ENCODE data around the gene CD2. TPM values are rescaled to one million over a fixed set of nuclear protein-coding genes. Genes with fewer than 3 reads are reported as not detected.
A peak's percentile ranks its signal among the peaks of the same experiment; 100 is the strongest.

Gene CD2, protein sequence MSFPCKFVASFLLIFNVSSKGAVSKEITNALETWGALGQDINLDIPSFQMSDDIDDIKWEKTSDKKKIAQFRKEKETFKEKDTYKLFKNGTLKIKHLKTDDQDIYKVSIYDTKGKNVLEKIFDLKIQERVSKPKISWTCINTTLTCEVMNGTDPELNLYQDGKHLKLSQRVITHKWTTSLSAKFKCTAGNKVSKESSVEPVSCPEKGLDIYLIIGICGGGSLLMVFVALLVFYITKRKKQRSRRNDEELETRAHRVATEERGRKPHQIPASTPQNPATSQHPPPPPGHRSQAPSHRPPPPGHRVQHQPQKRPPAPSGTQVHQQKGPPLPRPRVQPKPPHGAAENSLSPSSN
- 1 to 10 TPM in 1 of 2 donors, not detected in 1; 2.1 TPM for total RNA-seq

- TF ChIP-seq, protein P1, sequence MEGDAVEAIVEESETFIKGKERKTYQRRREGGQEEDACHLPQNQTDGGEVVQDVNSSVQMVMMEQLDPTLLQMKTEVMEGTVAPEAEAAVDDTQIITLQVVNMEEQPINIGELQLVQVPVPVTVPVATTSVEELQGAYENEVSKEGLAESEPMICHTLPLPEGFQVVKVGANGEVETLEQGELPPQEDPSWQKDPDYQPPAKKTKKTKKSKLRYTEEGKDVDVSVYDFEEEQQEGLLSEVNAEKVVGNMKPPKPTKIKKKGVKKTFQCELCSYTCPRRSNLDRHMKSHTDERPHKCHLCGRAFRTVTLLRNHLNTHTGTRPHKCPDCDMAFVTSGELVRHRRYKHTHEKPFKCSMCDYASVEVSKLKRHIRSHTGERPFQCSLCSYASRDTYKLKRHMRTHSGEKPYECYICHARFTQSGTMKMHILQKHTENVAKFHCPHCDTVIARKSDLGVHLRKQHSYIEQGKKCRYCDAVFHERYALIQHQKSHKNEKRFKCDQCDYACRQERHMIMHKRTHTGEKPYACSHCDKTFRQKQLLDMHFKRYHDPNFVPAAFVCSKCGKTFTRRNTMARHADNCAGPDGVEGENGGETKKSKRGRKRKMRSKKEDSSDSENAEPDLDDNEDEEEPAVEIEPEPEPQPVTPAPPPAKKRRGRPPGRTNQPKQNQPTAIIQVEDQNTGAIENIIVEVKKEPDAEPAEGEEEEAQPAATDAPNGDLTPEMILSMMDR (IDR thresholded peaks at IDR 0.05): no peak
- TF ChIP-seq POLR2A (IDR thresholded peaks at IDR 0.05): peak in 1 of 3 donors; percentile 9
- no peak within 1 kb of the TSS for H3K4me3 ChIP-seq
- H3K27ac ChIP-seq: no peak within 1 kb of the TSS
- no peaks in the 10 kb centered on the region for H3K4me1 ChIP-seq
- intact Hi-C loops (cut with DNase I): no loop called here
- 81 to 85% methylated on average over 7 of the region's 7 CpGs for WGBS, 2 donors
- no peaks in the 10 kb centered on the region for H3K27me3 ChIP-seq
- DNase-seq (no peak), ATAC-seq (no peak)
- H3K36me3 ChIP-seq (replicated peaks in 1 of 2; ENCODE audit: insufficient read depth in 1 of 2, low read depth in 2 of 2): no peaks in the 10 kb centered on the region
- H3K9me3 ChIP-seq: no peaks in the 10 kb centered on the region
These were observed at the start of gene CD2 for GRCh38 chr1:116754198-116754977. Gene CD2 (plus strand): TSS chr1:116754430. CDS start chr1:116754493, 63 bp downstream.

- 53 to 64% methylated on average over 2 of the region's 2 CpGs for WGBS, 2 donors
- intact Hi-C loops (cut with DNase I): no loop called here
- Histone ChIP-seq H3K4me3 (no peak overlapping the region), H3K36me3 (replicated peaks in 1 of 2; ENCODE audit: insufficient read depth in 1 of 2, low read depth in 2 of 2) (no peaks in the 10 kb centered on the region), H3K4me1 (no peaks in the 10 kb centered on the region), H3K9me3 (no peaks in the 10 kb centered on the region), H3K27ac (no peak overlapping the region), H3K27me3 (no peaks in the 10 kb centered on the region)
- TF ChIP-seq, protein P1 (IDR thresholded peaks at IDR 0.05): no peak
- TF ChIP-seq POLR2A (IDR thresholded peaks at IDR 0.05): no peak
- DNase-seq: no peak
- ATAC-seq: no peak
These were observed 48.1 kb upstream of the CD2 start for GRCh38 chr1:116706123-116706522.

DNA sequence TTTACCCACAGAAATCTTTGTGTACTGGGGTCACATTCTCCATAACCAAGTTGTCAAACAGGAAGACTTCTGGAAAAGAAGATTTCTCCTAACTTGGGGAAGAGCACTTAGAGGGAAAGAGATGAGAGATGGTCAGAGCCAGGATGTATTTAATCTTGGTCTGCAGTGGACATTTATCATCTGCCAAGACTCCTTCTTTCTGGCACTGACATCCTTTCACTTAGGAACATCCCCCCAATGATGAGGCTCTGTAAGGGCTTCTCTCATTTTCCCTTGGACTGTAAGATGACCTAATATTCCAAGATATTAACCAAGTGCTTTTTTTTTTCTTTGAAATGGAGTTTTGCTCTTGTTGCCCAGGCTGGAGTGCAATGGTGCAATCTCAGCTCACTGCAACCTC, 47.4 kb upstream of the CD2 start:
- no peaks in the 10 kb centered on the region for H3K27me3 ChIP-seq
- DNase-seq (no peak), ATAC-seq (no peak)
- H3K4me3 ChIP-seq: no peak overlapping the region
- H3K9me3 ChIP-seq: no peaks in the 10 kb centered on the region
- H3K36me3 ChIP-seq (replicated peaks in 1 of 2; ENCODE audit: insufficient read depth in 1 of 2, low read depth in 2 of 2): no peaks in the 10 kb centered on the region
- H3K4me1 ChIP-seq: no peaks in the 10 kb centered on the region
- H3K27ac ChIP-seq: no peak overlapping the region
- intact Hi-C loops (cut with DNase I): no loop called here
- no peak for TF ChIP-seq POLR2A (IDR thresholded peaks at IDR 0.05)
- TF ChIP-seq, protein P1 (IDR thresholded peaks at IDR 0.05): no peak

DNA sequence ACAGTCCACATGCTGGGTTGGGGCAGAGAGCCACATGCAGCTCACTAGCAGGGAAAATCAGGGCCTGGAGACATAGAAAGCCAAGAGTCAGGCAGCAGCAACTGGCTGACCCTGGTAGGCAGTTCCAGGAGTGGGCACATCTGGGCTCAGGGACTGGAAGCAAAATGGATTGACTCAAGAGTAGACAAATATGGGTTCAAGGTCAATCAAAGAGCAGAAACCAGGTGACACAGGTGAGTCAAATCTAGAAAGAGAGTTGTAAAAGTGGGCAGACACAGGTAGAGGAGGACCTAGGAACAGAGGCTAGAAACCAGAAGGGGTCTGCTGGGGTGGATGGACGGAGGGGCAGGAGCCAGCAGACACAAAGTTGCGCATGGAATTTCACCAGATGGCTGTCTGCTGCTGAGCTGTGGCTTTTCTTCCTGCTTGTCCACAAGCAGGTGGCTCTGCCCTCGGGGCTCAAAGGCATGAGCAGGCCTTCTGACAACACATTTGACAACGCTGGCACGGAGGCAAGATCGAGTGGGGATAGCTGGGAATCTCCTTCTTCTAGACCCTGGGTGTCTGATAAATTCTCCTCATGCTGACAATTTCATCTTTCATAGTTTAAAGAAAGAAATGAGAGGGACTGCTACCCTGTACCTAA, 45.9 kb upstream of the CD2 start:
- H3K9me3 ChIP-seq: no peaks in the 10 kb centered on the region
- no peak overlapping the region for H3K27ac ChIP-seq
- no peaks in the 10 kb centered on the region for H3K4me1 ChIP-seq
- intact Hi-C loops (cut with DNase I): no loop called here
- TF ChIP-seq, protein P1 (IDR thresholded peaks at IDR 0.05): no peak
- no peak for TF ChIP-seq POLR2A (IDR thresholded peaks at IDR 0.05)
- ATAC-seq: no peak
- 89 to 96% methylated on average over 6 of the region's 6 CpGs for WGBS, 2 donors
- H3K4me3 ChIP-seq: no peak overlapping the region
- no peaks in the 10 kb centered on the region for H3K27me3 ChIP-seq
- H3K36me3 ChIP-seq (replicated peaks in 1 of 2; ENCODE audit: insufficient read depth in 1 of 2, low read depth in 2 of 2): no peaks in the 10 kb centered on the region
- DNase-seq: no peak

All from body of pancreas (tissue), 4 donors.